Measurements from ENCODE around the gene PLA2G4B. TPM values are rescaled to one million over a fixed set of nuclear protein-coding genes. Genes with fewer than 3 reads are reported as not detected.

The PLA2G4B gene
- total RNA-seq, 1 donor from 2014 or later, result 8.2 TPM

GRCh38 chr15:41884458-41884857 lies 45.8 kb downstream of the PLA2G4B start:
- CTCF ChIA-PET, result interaction anchor here (0.6 kb wide), 1 partner anchor 756 kb away, joined by 3 read pairs; no protein-coding TSS in a partner anchor
- H3K4me1 Mint-ChIP-seq, result peaks cover 32% of the 10 kb centered on the region
- no peak for DNase-seq
- H3K9me3 Mint-ChIP-seq, result no peaks in the 10 kb centered on the region
- no peak overlapping the region for H3K27ac Mint-ChIP-seq
- ATAC-seq (ENCODE audit: low read depth), result no peak
- H3K36me3 Mint-ChIP-seq (ENCODE audit: low read depth), result no peaks in the 10 kb centered on the region
- H3K4me3 Mint-ChIP-seq, result no peak overlapping the region
- TF ChIP-seq, protein P1, sequence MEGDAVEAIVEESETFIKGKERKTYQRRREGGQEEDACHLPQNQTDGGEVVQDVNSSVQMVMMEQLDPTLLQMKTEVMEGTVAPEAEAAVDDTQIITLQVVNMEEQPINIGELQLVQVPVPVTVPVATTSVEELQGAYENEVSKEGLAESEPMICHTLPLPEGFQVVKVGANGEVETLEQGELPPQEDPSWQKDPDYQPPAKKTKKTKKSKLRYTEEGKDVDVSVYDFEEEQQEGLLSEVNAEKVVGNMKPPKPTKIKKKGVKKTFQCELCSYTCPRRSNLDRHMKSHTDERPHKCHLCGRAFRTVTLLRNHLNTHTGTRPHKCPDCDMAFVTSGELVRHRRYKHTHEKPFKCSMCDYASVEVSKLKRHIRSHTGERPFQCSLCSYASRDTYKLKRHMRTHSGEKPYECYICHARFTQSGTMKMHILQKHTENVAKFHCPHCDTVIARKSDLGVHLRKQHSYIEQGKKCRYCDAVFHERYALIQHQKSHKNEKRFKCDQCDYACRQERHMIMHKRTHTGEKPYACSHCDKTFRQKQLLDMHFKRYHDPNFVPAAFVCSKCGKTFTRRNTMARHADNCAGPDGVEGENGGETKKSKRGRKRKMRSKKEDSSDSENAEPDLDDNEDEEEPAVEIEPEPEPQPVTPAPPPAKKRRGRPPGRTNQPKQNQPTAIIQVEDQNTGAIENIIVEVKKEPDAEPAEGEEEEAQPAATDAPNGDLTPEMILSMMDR (IDR thresholded peaks at IDR 0.05), result no peak
- POLR2A ChIA-PET, result no interaction called here
- peaks cover 14% of the 10 kb centered on the region for H3K27me3 Mint-ChIP-seq
- intact Hi-C loops (cut with micrococcal nuclease), result no loop called here

DNA sequence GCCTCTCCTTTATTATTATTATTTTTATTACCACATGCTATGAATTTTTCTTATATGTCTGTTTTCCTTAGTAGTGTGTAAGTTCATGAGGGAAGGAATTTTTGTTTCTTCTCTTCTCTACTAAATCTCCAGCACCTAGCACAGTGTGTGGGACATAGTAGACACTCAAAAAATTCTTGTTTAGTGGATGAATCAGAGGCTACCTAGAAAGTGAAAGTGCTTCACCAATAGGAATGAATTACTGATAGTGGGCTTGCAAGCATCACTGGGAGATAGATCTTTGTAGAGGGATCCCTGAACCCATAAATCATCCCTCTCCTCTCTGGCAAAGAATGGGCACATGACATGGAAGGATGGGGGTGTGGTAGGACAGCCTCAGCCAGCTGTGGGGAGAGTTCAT lies 46.7 kb downstream of the PLA2G4B start:
- H3K4me1 Mint-ChIP-seq, result peaks cover 34% of the 10 kb centered on the region
- no peak overlapping the region for H3K27ac Mint-ChIP-seq
- CTCF ChIA-PET, result interaction anchor here (0.6 kb wide), 1 partner anchor 757 kb away, joined by 3 read pairs; no protein-coding TSS in a partner anchor

DNA sequence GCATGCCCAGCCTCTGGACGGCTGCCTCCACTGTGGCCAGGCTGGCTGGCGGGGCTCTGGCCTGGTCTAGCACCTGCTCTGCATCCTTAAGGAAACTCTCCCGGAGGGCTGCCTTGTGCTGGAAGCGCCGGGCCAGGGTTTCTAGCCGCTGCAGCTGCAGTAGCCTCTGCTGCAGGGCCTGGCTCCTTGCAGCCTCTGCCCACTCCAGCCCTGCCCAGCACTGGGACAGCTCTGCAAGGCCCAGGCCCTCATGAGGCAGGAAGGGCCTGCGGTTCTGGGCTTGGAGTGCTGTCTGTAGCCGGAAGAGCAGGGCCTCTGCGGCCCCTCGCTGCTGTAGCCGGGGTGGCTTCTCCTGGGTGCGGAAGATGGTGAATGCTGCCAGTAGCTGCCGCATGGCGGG lies 47.2 kb downstream of the PLA2G4B start:
- peaks cover 7% of the 10 kb centered on the region for H3K27me3 Mint-ChIP-seq
- intact Hi-C loops (cut with micrococcal nuclease), result no loop called here
- DNase-seq, result no peak
- POLR2A ChIA-PET, result no interaction called here
- H3K4me1 Mint-ChIP-seq, result peaks cover 34% of the 10 kb centered on the region
- H3K9me3 Mint-ChIP-seq, result no peaks in the 10 kb centered on the region
- no peaks in the 10 kb centered on the region for H3K36me3 Mint-ChIP-seq (ENCODE audit: low read depth)
- H3K27ac Mint-ChIP-seq, result no peak overlapping the region
- CTCF ChIA-PET, result no interaction called here
- no peak for ATAC-seq (ENCODE audit: low read depth)
- no peak overlapping the region for H3K4me3 Mint-ChIP-seq
- TF ChIP-seq, protein P1 (IDR thresholded peaks at IDR 0.05), result no peak

More for the DNA sequence above, 46.7 kb downstream of the PLA2G4B start:
- ATAC-seq (ENCODE audit: low read depth), result no peak
- TF ChIP-seq, protein P1 (IDR thresholded peaks at IDR 0.05), result no peak
- Mint-ChIP-seq H3K27me3 (peaks cover 12% of the 10 kb centered on the region), H3K9me3 (no peaks in the 10 kb centered on the region), H3K4me3 (no peak overlapping the region), H3K36me3 (ENCODE audit: low read depth) (no peaks in the 10 kb centered on the region)
- POLR2A ChIA-PET, result no interaction called here
- intact Hi-C loops (cut with micrococcal nuclease), result no loop called here
- DNase-seq, result no peak

DNA sequence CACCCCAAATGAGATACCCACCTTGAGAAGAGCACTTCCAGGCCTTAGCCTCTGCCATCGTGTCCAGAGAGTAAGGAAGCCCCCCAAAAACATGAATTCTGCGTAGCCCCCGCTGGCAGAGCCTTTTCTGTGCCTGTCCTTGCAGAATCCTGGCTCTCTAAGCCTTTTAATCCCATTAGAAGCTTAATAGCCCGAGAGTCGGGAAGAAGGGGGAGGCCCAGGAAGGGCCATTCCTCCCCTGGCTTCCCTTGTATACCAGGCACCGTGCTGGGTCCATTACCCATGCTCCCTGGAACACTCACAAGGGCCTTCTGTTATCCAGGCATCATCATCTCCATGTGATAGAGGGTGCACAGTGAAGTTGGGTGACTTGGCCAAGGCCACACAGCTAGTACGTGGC lies 48.1 kb downstream of the PLA2G4B start:
- intact Hi-C loops (cut with micrococcal nuclease), result no loop called here
- ChIA-PET CTCF (no interaction called here), POLR2A (no interaction called here)
- H3K36me3 Mint-ChIP-seq (ENCODE audit: low read depth), result no peaks in the 10 kb centered on the region
- H3K4me1 Mint-ChIP-seq, result peaks cover 30% of the 10 kb centered on the region
- H3K9me3 Mint-ChIP-seq, result no peaks in the 10 kb centered on the region
- no peaks in the 10 kb centered on the region for H3K27me3 Mint-ChIP-seq
- no peak overlapping the region for H3K27ac Mint-ChIP-seq
- ATAC-seq (ENCODE audit: low read depth) (no peak), DNase-seq (no peak)
- TF ChIP-seq, protein P1 (IDR thresholded peaks at IDR 0.05), result no peak
- no peak overlapping the region for H3K4me3 Mint-ChIP-seq

- ChIA-PET POLR2A (no interaction called here), CTCF (no interaction called here)
- TF ChIP-seq, protein P1 (IDR thresholded peaks at IDR 0.05), result no peak
- intact Hi-C loops (cut with micrococcal nuclease), result no loop called here
- no peaks in the 10 kb centered on the region for H3K27me3 Mint-ChIP-seq
- no peaks in the 10 kb centered on the region for H3K9me3 Mint-ChIP-seq
- ATAC-seq (ENCODE audit: low read depth) (no peak), DNase-seq (no peak)
- no peak overlapping the region for H3K4me3 Mint-ChIP-seq
- no peaks in the 10 kb centered on the region for H3K36me3 Mint-ChIP-seq (ENCODE audit: low read depth)
- H3K27ac Mint-ChIP-seq, result no peak overlapping the region
- peaks cover 34% of the 10 kb centered on the region for H3K4me1 Mint-ChIP-seq
Observed at GRCh38 chr15:41887161-41887560, 48.5 kb downstream of the PLA2G4B start.
